Natural killer cell (primary cell): ENCODE results near the gene MINDY2. TPM values are rescaled to one million over a fixed set of nuclear protein-coding genes. Genes with fewer than 3 reads are reported as not detected.
"Not testable (repeated sequence)": the region's sequence is repeated elsewhere in the genome, so short reads cannot be mapped to it uniquely, and the experiment has no call there.

Experiments
- ATAC-seq, 3 donors: fragments of 150-1000 bp in 2 of 3; fragments of 200-7000 bp in 1 of 3; cut with Tn5 transposase; 1 replicate in 1 of 3; 2 replicates in 2 of 3; pipeline ENCODE4 v1.10.0; 2021; ENCODE audit warnings: mild to moderate bottlenecking in 2 of 3, moderate library complexity in 2 of 3
- DNase-seq, 2 donors: peaks; one replicate each; pipeline versions ENCODE4 v3.0.0 to v3.0.0-alpha.2; 2013 to 2021; ENCODE audit warnings: mixed read lengths in 1 of 2
- H3K27ac ChIP-seq: one replicate; pipeline ENCODE4 v1.5.1; 2013; ENCODE audit warnings: mild to moderate bottlenecking, low read length
- H3K27me3 ChIP-seq: one replicate; pipeline ENCODE4 v1.6.1; 2013; ENCODE audit warnings: low read length; ENCODE audit not compliant: control insufficient read depth, insufficient read depth
- H3K36me3 ChIP-seq: one replicate; pipeline ENCODE4 v1.6.1; 2013; ENCODE audit warnings: low read length; ENCODE audit not compliant: control insufficient read depth, insufficient read depth
- H3K4me1 ChIP-seq: one replicate; pipeline ENCODE4 v1.6.1; 2013; ENCODE audit warnings: low read length; ENCODE audit not compliant: control insufficient read depth, insufficient read depth
- H3K4me3 ChIP-seq: one replicate; pipeline ENCODE4 v1.5.1; 2013; ENCODE audit warnings: low read length
- H3K9me3 ChIP-seq: one replicate; pipeline ENCODE4 v1.6.1; 2013; ENCODE audit warnings: low read length; ENCODE audit not compliant: control insufficient read depth, insufficient read depth
- H3K27ac Mint-ChIP-seq, 2 donors: one replicate each; pipeline ENCODE4 v1.8.0; 2022; ENCODE audit warnings: mild to moderate bottlenecking in 2 of 2, mixed read lengths in 2 of 2, moderate library complexity in 1 of 2
- H3K27me3 Mint-ChIP-seq, 2 donors: one replicate each; pipeline ENCODE4 v1.8.0; 2022; ENCODE audit warnings: low read depth in 2 of 2, mixed read lengths in 2 of 2
- H3K36me3 Mint-ChIP-seq: one replicate; pipeline ENCODE4 v1.8.0; 2022; ENCODE audit warnings: mixed read lengths
- H3K4me1 Mint-ChIP-seq, 2 donors: one replicate each; pipeline ENCODE4 v1.8.0; 2022; ENCODE audit warnings: mixed read lengths in 2 of 2
- H3K4me3 Mint-ChIP-seq: one replicate; pipeline ENCODE4 v1.8.0; 2022; ENCODE audit warnings: mild to moderate bottlenecking, moderate library complexity, mixed read lengths
- H3K9me3 Mint-ChIP-seq, 2 donors: one replicate each; pipeline ENCODE4 v1.8.0; 2022; ENCODE audit warnings: mixed read lengths in 2 of 2
- CTCF ChIP-seq: fragments of 200-600 bp; IDR thresholded peaks from one replicate; pipeline ENCODE4 v1.8.0; 2022; ENCODE audit warnings: antibody characterized with exemption
- WGBS: methylation state at CpG from one replicate; pipeline ENCODE4 v1.1.7; 2013; ENCODE audit warnings: missing lambda C conversion rate; ENCODE audit not compliant: insufficient coverage; 5-methylcytosine and 5-hydroxymethylcytosine counted together
- intact Hi-C: fragments of 100-400 bp; cut with micrococcal nuclease; formaldehyde crosslinking; loops from one replicate; pipeline ENCODE4 v1.14.2; 2022
- total RNA-seq, 4 donors: library from RNA; stranded (reverse); fragments of 120-200 nt in 1 of 4; gene quantifications; one replicate each; pipeline versions ENCODE4 v1.2.3 to v1.2.4, GENCODE V29; 2013 to 2022

Gene MINDY2
- total RNA-seq, 3 donors from 2014 or later (not counting 1 experiment from before 2014, with no cell fraction given): 16.3 to 18.7 (median 18.3) TPM

- 62% methylated on average over 2 of the region's 2 CpGs for WGBS
- no peaks in the 10 kb centered on the region for H3K9me3 Mint-ChIP-seq
- H3K4me1 Mint-ChIP-seq: peaks cover 32 to 37% of the 10 kb centered on the region in 2 donors
- intact Hi-C loops: no loop called here
- H3K9me3 ChIP-seq: no peaks in the 10 kb centered on the region
- H3K4me3 Mint-ChIP-seq: no peak overlapping the region
- TF ChIP-seq CTCF: no peak
- peak overlapping the region in 1 of 2 donors; percentile 1 for H3K27ac Mint-ChIP-seq
- no peaks in the 10 kb centered on the region for H3K36me3 Mint-ChIP-seq
- H3K4me3 ChIP-seq: no peak overlapping the region
- H3K27me3 Mint-ChIP-seq: no peaks in the 10 kb centered on the region
- no peak for ATAC-seq
- H3K4me1 ChIP-seq: peaks cover 2% of the 10 kb centered on the region
- H3K27ac ChIP-seq: no peak overlapping the region
- no peaks in the 10 kb centered on the region for H3K36me3 ChIP-seq
- DNase-seq: no peak
- H3K27me3 ChIP-seq: no peaks in the 10 kb centered on the region
Measured at GRCh38 chr15:58795825-58796224, 24.7 kb downstream of the MINDY2 start.

- intact Hi-C loops: no loop called here
- no peaks in the 10 kb centered on the region for H3K36me3 Mint-ChIP-seq
Measured at GRCh38 chr15:58797505-58797904, 26.4 kb downstream of the MINDY2 start.

GRCh38 chr15:58805095-58805494 is 34.0 kb downstream of the MINDY2 start:
- H3K9me3 ChIP-seq: no peaks in the 10 kb centered on the region
- no peaks in the 10 kb centered on the region for H3K36me3 Mint-ChIP-seq
- DNase-seq (no peak), ATAC-seq (no peak)
- intact Hi-C loops: no loop called here
- H3K4me1 Mint-ChIP-seq: peaks cover 10 to 15% of the 10 kb centered on the region in 2 donors
- peaks cover 7% of the 10 kb centered on the region for H3K36me3 ChIP-seq
- no peaks in the 10 kb centered on the region for H3K27me3 ChIP-seq
- no CpG with 5 or more reads among the region's 1 CpG for WGBS
- H3K27ac ChIP-seq: no peak overlapping the region
- H3K4me1 ChIP-seq: no peaks in the 10 kb centered on the region
- H3K4me3 Mint-ChIP-seq: no peak overlapping the region
- no peaks in the 10 kb centered on the region for H3K9me3 Mint-ChIP-seq
- H3K4me3 ChIP-seq: no peak overlapping the region
- no peak for TF ChIP-seq CTCF
- H3K27ac Mint-ChIP-seq: no peak overlapping the region
- no peaks in the 10 kb centered on the region for H3K27me3 Mint-ChIP-seq

More at GRCh38 chr15:58797505-58797904, 26.4 kb downstream of the MINDY2 start:
- ATAC-seq (no peak), DNase-seq (no peak)
- Mint-ChIP-seq H3K9me3 (no peaks in the 10 kb centered on the region), H3K4me3 (no peak overlapping the region), H3K27me3 (no peaks in the 10 kb centered on the region), H3K27ac (no peak overlapping the region), H3K4me1 (peaks cover 32 to 37% of the 10 kb centered on the region in 2 donors)
- peaks cover 1% of the 10 kb centered on the region for H3K36me3 ChIP-seq
- no peak for TF ChIP-seq CTCF
- no peak overlapping the region for H3K4me3 ChIP-seq
- no peak overlapping the region for H3K27ac ChIP-seq
- H3K27me3 ChIP-seq: no peaks in the 10 kb centered on the region
- H3K4me1 ChIP-seq: peaks cover 2% of the 10 kb centered on the region
- no peaks in the 10 kb centered on the region for H3K9me3 ChIP-seq
- WGBS: 93% methylated on average over 3 of the region's 3 CpGs

- H3K36me3 Mint-ChIP-seq: not testable (repeated sequence)
Measured at GRCh38 chr15:58823267-58823666, 52.2 kb downstream of the MINDY2 start.

More at GRCh38 chr15:58823267-58823666, 52.2 kb downstream of the MINDY2 start:
- H3K27me3 Mint-ChIP-seq, H3K27me3 ChIP-seq, DNase-seq, H3K9me3 Mint-ChIP-seq, H3K9me3 ChIP-seq, H3K27ac Mint-ChIP-seq, H3K36me3 ChIP-seq, H3K4me1 Mint-ChIP-seq, H3K4me3 Mint-ChIP-seq, H3K4me1 ChIP-seq, intact Hi-C loops, H3K27ac ChIP-seq, H3K4me3 ChIP-seq, ATAC-seq: not testable (repeated sequence)
- 100% methylated on average over 2 of the region's 2 CpGs for WGBS
